Prostate gland (tissue), 2 donors: ENCODE measurements around the gene SYNJ2BP. TPM values are rescaled to one million over a fixed set of nuclear protein-coding genes. Genes with fewer than 3 reads are reported as not detected.
"Not testable (repeated sequence)": the region's sequence is repeated elsewhere in the genome, so short reads cannot be mapped to it uniquely, and the experiment has no call there.

Experiments
- DNase-seq: peaks from one replicate; pipeline ENCODE4 v3.0.0-alpha.2; 2019; ENCODE audit warnings: low spot score
- H3K27ac ChIP-seq, 2 donors: fragments of 200-600 bp; sonication (generic); 2 replicates each; pipeline ENCODE4 v1.5.1; 2017 to 2019
- H3K27me3 ChIP-seq: fragments of 200-600 bp; sonication (generic); replicated peaks from 2 replicates; pipeline ENCODE4 v1.5.1; 2019; ENCODE audit not compliant: insufficient read depth
- H3K36me3 ChIP-seq, 2 donors: fragments of 200-600 bp; sonication (generic); 1 replicate in 1 of 2; 2 replicates in 1 of 2; pipeline versions ENCODE4 v1.5.1 to v1.8.1; 2017 to 2019
- H3K4me1 ChIP-seq: fragments of 200-600 bp; sonication (generic); replicated peaks from 2 replicates; pipeline ENCODE4 v1.5.1; 2019
- H3K4me3 ChIP-seq, 2 donors: fragments of 200-600 bp; sonication (generic); 2 replicates each; pipeline ENCODE4 v1.5.1; 2017 to 2019
- H3K9me3 ChIP-seq: fragments of 200-600 bp; sonication (generic); 2 replicates; pipeline ENCODE4 v1.5.1; 2017
- CTCF ChIP-seq, 4 experiments: fragments of 200-600 bp in 2 of 4; fragments of 450-650 bp in 2 of 4; sonication (generic) in 2 of 4; IDR thresholded peaks; 1 replicate in 3 of 4; 2 replicates in 1 of 4; pipeline ENCODE4 v1.5.1; 2016 to 2019; ENCODE audit warnings: antibody characterized with exemption in 4 of 4, mild to moderate bottlenecking in 2 of 4, moderate library complexity in 2 of 4
- POLR2A ChIP-seq: fragments of 450-650 bp; IDR thresholded peaks from one replicate; pipeline ENCODE4 v1.6.1; 2016; ENCODE audit warnings: antibody characterized with exemption, mild to moderate bottlenecking
- POLR2AphosphoS5 ChIP-seq: sonication (generic); formaldehyde crosslinking; IDR thresholded peaks from one replicate; pipeline ENCODE4 v1.6.1; 2017; ENCODE audit warnings: antibody characterized with exemption
- WGBS: methylation state at CpG from one replicate; pipeline ENCODE4 v1.1.5; 2018; 5-methylcytosine and 5-hydroxymethylcytosine counted together
- intact Hi-C: fragments of 100-400 bp; cut with DNase I; formaldehyde crosslinking; loops from one replicate; pipeline ENCODE4 v1.14.2; 2022
- total RNA-seq, 2 donors: library from RNA; depleted of rRNA; stranded (reverse); fragments of >200 nt; gene quantifications; one replicate each; pipeline ENCODE4 v1.1.0, GENCODE V29; 2016

Gene SYNJ2BP
- total RNA-seq, 2 donors from 2014 or later = 18.3 to 33.1 TPM

GRCh38 chr14:70441641-70442040, 24.8 kb upstream of the SYNJ2BP start:
- intact Hi-C loops = no loop called here
- Histone ChIP-seq H3K27ac (no peak overlapping the region), H3K36me3 (no peaks in the 10 kb centered on the region), H3K27me3 (no peaks in the 10 kb centered on the region), H3K4me3 (no peak overlapping the region), H3K4me1 (no peaks in the 10 kb centered on the region), H3K9me3 (no peaks in the 10 kb centered on the region)
- WGBS = 57% methylated on average over 3 of the region's 3 CpGs
- TF ChIP-seq CTCF (IDR thresholded peaks at IDR 0.05) (no peak), POLR2AphosphoS5 (no peak), POLR2A (no peak)
- no peak for DNase-seq

GRCh38 chr14:70436867-70437266, 20.0 kb upstream of the SYNJ2BP start:
- Histone ChIP-seq H3K9me3 (no peaks in the 10 kb centered on the region), H3K4me1 (no peaks in the 10 kb centered on the region)

GRCh38 chr14:70426555-70426954, 9.7 kb upstream of the SYNJ2BP start:
- H3K27me3 ChIP-seq, H3K36me3 ChIP-seq, H3K9me3 ChIP-seq, H3K4me1 ChIP-seq, H3K4me3 ChIP-seq, intact Hi-C loops, H3K27ac ChIP-seq, DNase-seq: not testable (repeated sequence)
- 77% methylated on average over 4 of the region's 4 CpGs for WGBS

More at GRCh38 chr14:70436867-70437266, 20.0 kb upstream of the SYNJ2BP start:
- 53% methylated on average over 4 of the region's 4 CpGs for WGBS
- Histone ChIP-seq H3K4me3 (no peak overlapping the region), H3K27ac (no peak overlapping the region), H3K27me3 (no peaks in the 10 kb centered on the region), H3K36me3 (no peaks in the 10 kb centered on the region)
- no peak for TF ChIP-seq CTCF (IDR thresholded peaks at IDR 0.05)
- no peak for TF ChIP-seq POLR2AphosphoS5
- intact Hi-C loops = no loop called here
- DNase-seq = no peak

GRCh38 chr14:70425354-70425753, 8.5 kb upstream of the SYNJ2BP start:
- TF ChIP-seq POLR2A (no peak), CTCF (IDR thresholded peaks at IDR 0.05) (no peak)
- H3K4me3 ChIP-seq = no peak overlapping the region
- H3K27me3 ChIP-seq = no peaks in the 10 kb centered on the region
- H3K36me3 ChIP-seq = no peaks in the 10 kb centered on the region
- no peak overlapping the region for H3K27ac ChIP-seq
- no peaks in the 10 kb centered on the region for H3K9me3 ChIP-seq
- no peak for DNase-seq
- no peaks in the 10 kb centered on the region for H3K4me1 ChIP-seq
- intact Hi-C loops = no loop called here
- 4% methylated on average over 1 of the region's 1 CpG for WGBS

DNA sequence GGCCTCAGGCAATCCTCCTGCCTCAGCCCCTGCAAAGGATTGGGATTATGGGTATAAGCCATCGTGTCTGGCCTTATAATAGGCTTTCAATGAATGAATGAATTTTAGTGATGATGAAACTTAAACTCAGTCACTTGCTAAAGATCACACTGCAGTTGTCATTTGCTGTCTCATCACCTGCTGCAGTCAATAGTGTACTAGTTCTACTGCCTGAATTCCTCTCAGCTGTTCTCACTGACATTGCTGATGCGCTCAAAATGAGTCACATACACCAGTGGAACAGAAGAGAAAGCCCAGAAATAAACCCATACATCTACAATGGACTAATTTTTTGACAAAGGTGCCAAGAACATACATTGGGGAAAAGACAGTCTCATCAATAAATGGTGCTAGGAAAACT, 5.6 kb upstream of the SYNJ2BP start:
- no peak overlapping the region for H3K27ac ChIP-seq
- no peaks in the 10 kb centered on the region for H3K9me3 ChIP-seq
- intact Hi-C loops = no loop called here
- H3K4me3 ChIP-seq = no peak overlapping the region
- no peaks in the 10 kb centered on the region for H3K36me3 ChIP-seq
- no peak for TF ChIP-seq POLR2AphosphoS5
- no peak for TF ChIP-seq POLR2A
- TF ChIP-seq CTCF (IDR thresholded peaks at IDR 0.05) = no peak
- WGBS = 91% methylated on average over 2 of the region's 2 CpGs
- H3K4me1 ChIP-seq = no peaks in the 10 kb centered on the region
- no peak for DNase-seq
- H3K27me3 ChIP-seq = no peaks in the 10 kb centered on the region

DNA sequence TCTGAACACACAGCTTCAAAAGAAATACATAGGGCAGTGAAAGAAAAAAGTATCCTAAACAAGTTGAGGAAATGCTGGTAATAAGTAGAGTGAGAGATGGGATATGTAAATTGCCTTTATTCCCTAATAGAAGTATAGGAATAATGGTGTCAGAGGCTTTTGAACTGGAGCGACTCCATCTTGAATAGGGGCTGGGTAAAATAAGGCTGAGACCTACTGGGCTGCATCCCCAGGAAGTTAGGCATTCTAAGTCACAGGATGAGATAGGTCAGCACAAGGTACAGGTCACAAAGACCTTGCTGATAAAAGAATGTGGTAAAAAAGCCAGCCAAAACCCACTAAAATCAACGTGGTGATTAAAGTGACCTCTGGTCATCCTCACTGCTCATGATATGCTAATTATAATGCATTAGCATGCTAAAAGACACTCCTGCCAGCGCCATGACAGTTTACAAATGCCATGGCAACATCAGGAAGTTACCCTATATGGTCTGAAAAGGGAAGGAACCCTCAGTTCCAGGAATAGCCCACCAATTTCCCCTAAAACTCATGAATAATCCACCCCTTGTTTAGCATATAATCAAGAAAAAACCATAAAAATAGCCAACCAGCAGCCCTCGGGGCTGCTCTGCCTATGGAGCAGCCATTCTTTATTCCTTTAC, 2.5 kb upstream of the SYNJ2BP start:
- H3K36me3 ChIP-seq, H3K27me3 ChIP-seq, DNase-seq, intact Hi-C loops, H3K27ac ChIP-seq, H3K4me3 ChIP-seq, H3K4me1 ChIP-seq, H3K9me3 ChIP-seq: not testable (repeated sequence)
- WGBS = 64% methylated on average over 4 of the region's 4 CpGs
